RWPE2 (cell line): Measurements from ENCODE around the gene CPSF2.

Source experiments
- ATAC-seq: fragments of 200-7000 bp; cut with Tn5 transposase; 3 replicates; pipeline ENCODE4 v1.9.1; 2021; ENCODE audit warnings: low read depth
- DNase-seq: peaks from one replicate; pipeline ENCODE4 v3.0.0-alpha.2; 2020; ENCODE audit warnings: low spot score
- H3K27ac ChIP-seq: fragments of 450-650 bp; 2 replicates; pipeline ENCODE4 v1.5.1; 2017; ENCODE audit warnings: mild to moderate bottlenecking; ENCODE audit not compliant: poor library complexity, severe bottlenecking
- H3K27me3 ChIP-seq: fragments of 250-450 bp; sonication (Bioruptor Pico); 2 replicates; pipeline ENCODE4 v1.5.1; 2021; ENCODE audit warnings: mild to moderate bottlenecking, moderate library complexity; ENCODE audit not compliant: insufficient read depth, poor library complexity, severe bottlenecking
- H3K36me3 ChIP-seq: fragments of 250-450 bp; sonication (Bioruptor Pico); 2 replicates; pipeline ENCODE4 v1.5.1; 2020; ENCODE audit warnings: low read depth, mild to moderate bottlenecking, moderate library complexity
- H3K4me1 ChIP-seq: fragments of 250-450 bp; sonication (Bioruptor Pico); 2 replicates; pipeline ENCODE4 v1.5.1; 2021; ENCODE audit warnings: mild to moderate bottlenecking, moderate library complexity; ENCODE audit not compliant: insufficient read depth, poor library complexity, severe bottlenecking
- H3K4me3 ChIP-seq: fragments of 250-450 bp; sonication (Bioruptor Pico); 2 replicates; pipeline ENCODE4 v1.5.1; 2021; ENCODE audit warnings: mild to moderate bottlenecking, moderate library complexity; ENCODE audit not compliant: severe bottlenecking
- H3K9me3 ChIP-seq: fragments of 250-450 bp; sonication (Bioruptor Pico); 2 replicates; pipeline ENCODE4 v1.5.1; 2021; ENCODE audit warnings: mild to moderate bottlenecking, moderate library complexity; ENCODE audit not compliant: severe bottlenecking
- TF ChIP-seq, protein P1 (sequence below): fragments of 450-650 bp; IDR thresholded peaks from one replicate; pipeline ENCODE4 v1.5.1; 2017; ENCODE audit warnings: mild to moderate bottlenecking, moderate library complexity; ENCODE audit not compliant: poor library complexity, severe bottlenecking

The CPSF2 gene

GRCh38 chr14:92122351-92122677 lies 545 bp downstream of the CPSF2 start:
- no peaks in the 10 kb centered on the region for H3K9me3 ChIP-seq
- ATAC-seq (peak; percentile 15; the same call in 2 of the 3 replicates), DNase-seq (no peak)
- TF ChIP-seq, protein P1, sequence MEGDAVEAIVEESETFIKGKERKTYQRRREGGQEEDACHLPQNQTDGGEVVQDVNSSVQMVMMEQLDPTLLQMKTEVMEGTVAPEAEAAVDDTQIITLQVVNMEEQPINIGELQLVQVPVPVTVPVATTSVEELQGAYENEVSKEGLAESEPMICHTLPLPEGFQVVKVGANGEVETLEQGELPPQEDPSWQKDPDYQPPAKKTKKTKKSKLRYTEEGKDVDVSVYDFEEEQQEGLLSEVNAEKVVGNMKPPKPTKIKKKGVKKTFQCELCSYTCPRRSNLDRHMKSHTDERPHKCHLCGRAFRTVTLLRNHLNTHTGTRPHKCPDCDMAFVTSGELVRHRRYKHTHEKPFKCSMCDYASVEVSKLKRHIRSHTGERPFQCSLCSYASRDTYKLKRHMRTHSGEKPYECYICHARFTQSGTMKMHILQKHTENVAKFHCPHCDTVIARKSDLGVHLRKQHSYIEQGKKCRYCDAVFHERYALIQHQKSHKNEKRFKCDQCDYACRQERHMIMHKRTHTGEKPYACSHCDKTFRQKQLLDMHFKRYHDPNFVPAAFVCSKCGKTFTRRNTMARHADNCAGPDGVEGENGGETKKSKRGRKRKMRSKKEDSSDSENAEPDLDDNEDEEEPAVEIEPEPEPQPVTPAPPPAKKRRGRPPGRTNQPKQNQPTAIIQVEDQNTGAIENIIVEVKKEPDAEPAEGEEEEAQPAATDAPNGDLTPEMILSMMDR = no peak
- H3K27ac ChIP-seq = peak overlapping the region; percentile 61
- no peaks in the 10 kb centered on the region for H3K27me3 ChIP-seq
- H3K4me1 ChIP-seq = peaks cover 6% of the 10 kb centered on the region
- H3K36me3 ChIP-seq = peaks cover 73% of the 10 kb centered on the region
- H3K4me3 ChIP-seq = peak overlapping the region; percentile 98

- H3K27ac ChIP-seq = peak overlapping the region; percentile 61
- TF ChIP-seq, protein P1 = no peak
Observed at GRCh38 chr14:92122761-92123160, 992 bp downstream of the CPSF2 start.

GRCh38 chr14:92134456-92134855 lies 12.7 kb downstream of the CPSF2 start:
- Histone ChIP-seq H3K36me3 (peaks cover 99% of the 10 kb centered on the region), H3K4me1 (no peaks in the 10 kb centered on the region), H3K9me3 (no peaks in the 10 kb centered on the region), H3K4me3 (no peak overlapping the region), H3K27ac (no peak overlapping the region), H3K27me3 (no peaks in the 10 kb centered on the region)
- DNase-seq (no peak), ATAC-seq (no peak)
- TF ChIP-seq, protein P1 = no peak

More at GRCh38 chr14:92122761-92123160, 992 bp downstream of the CPSF2 start:
- Histone ChIP-seq H3K4me3 (peak overlapping the region; percentile 98), H3K9me3 (no peaks in the 10 kb centered on the region), H3K36me3 (peaks cover 73% of the 10 kb centered on the region), H3K27me3 (no peaks in the 10 kb centered on the region), H3K4me1 (peaks cover 6% of the 10 kb centered on the region)
- DNase-seq (no peak), ATAC-seq (no peak)

GRCh38 chr14:92135269-92135668 lies 13.5 kb downstream of the CPSF2 start:
- no peak for DNase-seq
- no peaks in the 10 kb centered on the region for H3K9me3 ChIP-seq
- H3K36me3 ChIP-seq = peaks cover 99% of the 10 kb centered on the region
- H3K4me1 ChIP-seq = no peaks in the 10 kb centered on the region
- H3K4me3 ChIP-seq = no peak overlapping the region
- TF ChIP-seq, protein P1 = peak; percentile 75
- no peaks in the 10 kb centered on the region for H3K27me3 ChIP-seq
- H3K27ac ChIP-seq = no peak overlapping the region
- ATAC-seq = peak; percentile 45; the same call in 1 of the 3 replicates

GRCh38 chr14:92143309-92143708 lies 21.5 kb downstream of the CPSF2 start:
- ATAC-seq (no peak), DNase-seq (no peak)
- TF ChIP-seq, protein P1 = no peak
- no peaks in the 10 kb centered on the region for H3K9me3 ChIP-seq
- H3K27me3 ChIP-seq = no peaks in the 10 kb centered on the region
- H3K4me1 ChIP-seq = no peaks in the 10 kb centered on the region
- no peak overlapping the region for H3K4me3 ChIP-seq
- no peak overlapping the region for H3K27ac ChIP-seq
- peaks cover 100% of the 10 kb centered on the region for H3K36me3 ChIP-seq
